GM10847 (cell line): ENCODE results near the gene EIF3J.

Experiments used
- POLR2A ChIP-seq: IDR thresholded peaks from 2 replicates; pipeline ENCODE4 v1.6.1; 2011; ENCODE audit not compliant: insufficient read length; ENCODE audit errors: extremely low read depth

Gene EIF3J

DNA sequence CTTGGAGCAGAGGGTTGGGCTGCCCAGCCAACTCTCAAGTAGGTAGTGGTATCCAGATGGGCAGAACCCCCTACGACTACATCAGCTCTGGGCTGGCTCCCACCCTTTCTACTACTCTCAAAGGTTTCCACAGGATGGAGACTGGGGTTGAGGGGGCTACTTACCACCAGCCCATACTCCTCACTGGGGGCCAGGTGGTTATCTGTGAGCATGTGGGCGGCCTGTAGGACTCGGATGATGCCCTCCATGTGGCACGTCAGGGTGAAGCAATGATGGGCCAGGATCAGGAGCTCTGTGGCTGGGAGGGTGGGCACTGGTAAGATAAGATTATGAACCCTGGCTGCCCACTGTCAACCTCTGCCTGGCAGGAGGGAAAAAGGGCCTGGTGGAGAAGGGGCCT lies 33.4 kb downstream of the EIF3J start:
- no peak for TF ChIP-seq POLR2A

DNA sequence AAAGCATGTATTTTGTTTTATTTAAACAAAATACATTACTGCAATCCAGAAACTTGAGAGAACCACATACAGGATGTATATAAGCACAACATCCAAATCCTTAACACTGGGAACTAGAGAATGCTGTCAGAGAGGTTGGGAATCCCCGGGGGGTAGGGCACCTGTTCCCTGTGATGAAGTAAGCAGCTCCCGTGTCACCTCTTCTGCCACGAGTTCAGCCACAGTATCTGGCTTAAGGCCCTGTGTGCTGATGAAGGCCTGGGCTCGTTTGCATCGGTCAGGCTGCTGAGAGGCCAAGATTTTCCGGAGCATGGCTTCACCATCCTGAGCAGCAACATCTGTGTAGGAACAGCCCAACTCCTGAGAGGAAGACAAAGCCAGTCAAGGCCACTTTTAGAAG lies 36.4 kb downstream of the EIF3J start:
- TF ChIP-seq POLR2A, result no peak

DNA sequence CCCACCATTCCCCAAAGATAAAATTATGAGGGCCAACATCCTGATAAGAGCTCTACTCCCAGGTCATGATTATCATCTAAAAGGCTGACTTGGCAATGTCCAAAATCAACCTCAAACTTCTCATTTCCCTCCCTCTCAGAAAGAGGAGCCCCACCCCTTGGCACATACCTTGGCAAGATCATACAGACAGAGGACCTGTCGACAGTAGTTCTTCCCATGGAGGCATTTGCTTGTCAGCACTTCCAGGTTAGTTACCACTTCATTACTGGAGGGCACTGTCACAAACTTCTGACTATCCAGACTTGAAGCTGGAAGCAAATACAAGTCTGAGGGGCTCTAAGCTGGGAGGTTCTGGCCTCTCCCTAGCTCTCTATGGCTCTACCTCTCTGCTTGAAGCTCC lies 37.8 kb downstream of the EIF3J start:
- TF ChIP-seq POLR2A, result no peak

DNA sequence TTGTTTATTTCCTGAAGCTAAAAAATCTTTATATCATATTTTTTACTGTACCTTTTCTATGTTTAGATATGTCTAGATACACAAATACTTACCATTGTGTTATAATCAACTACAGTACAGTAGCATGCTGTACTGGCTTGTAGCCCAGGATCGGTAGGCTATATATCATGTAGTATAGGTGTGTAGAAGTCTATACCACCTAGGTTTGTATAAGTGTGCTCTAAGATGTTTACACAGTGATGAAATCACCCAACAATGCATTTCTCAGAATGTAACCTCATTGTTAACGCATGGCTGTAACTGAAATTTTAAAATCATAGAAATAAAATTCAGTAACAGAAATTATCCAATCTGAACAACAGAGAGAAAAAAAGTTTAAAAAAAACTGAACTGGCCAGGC lies 43.2 kb downstream of the EIF3J start:
- no peak for TF ChIP-seq POLR2A

DNA sequence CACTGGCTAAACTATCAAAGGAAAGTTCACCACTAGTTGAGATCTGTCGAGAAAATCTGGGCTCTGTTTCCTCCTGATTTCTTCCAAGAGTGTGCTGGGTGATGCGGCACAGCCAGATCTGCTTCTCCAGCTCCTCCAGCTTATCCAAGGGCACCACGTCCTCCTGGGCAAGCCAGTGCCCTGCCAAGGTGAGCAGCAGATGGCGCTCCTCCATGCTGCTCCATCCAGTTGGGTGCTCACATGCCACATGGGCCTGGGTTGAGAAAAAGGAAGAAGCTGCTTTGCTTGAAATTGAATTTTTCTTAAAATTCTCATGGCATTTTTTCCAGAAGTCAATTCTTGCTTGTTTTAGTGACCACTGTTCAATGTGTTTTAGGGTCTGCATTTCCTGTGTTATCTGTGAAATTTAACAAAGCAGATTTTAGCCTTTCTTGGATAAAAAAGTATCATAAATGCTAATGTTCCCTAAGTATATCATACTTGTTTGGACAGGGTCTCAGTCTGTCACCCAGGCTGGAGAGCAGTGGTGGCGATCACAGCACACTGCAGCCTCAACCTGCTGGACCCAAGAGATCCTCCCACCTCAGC lies 47.3 kb downstream of the EIF3J start:
- no peak for TF ChIP-seq POLR2A

DNA sequence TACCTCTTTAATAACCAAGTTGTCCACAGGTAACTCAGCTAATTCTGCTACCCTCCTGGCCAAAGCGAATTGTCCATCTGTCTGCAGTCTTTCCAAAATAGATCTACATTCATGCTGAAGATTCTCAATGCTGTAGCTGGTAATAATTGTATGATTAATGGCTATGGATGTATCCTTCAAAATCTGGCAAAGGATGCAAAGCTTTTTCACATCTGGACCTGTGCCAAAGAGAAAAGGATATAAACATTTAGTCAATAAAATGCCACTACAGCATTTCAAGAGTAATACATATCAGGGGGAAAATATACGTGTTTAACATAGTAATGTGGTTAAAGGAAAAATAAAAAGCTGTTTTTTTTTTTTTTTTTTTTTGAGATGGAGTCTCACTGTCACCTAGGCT lies 48.7 kb downstream of the EIF3J start:
- TF ChIP-seq POLR2A, result no peak

DNA sequence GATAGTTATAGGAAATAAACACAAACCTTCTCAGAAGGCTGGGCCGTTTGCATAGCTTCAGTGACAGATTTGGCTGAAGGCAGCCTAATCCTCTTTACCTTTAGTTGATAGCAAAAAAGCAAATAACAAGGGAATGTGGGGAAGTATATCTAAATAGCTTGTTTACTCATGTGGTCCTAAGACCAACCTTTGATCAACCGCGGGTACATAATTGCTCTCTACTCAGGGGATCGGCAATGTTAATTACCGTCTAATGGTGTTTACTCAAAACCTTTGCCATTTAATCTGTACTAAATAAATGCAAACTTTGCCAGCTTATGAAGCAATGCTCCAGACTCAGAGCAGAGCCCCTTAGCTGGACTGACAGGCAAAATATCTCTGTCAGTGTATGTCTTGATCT lies 51.6 kb downstream of the EIF3J start:
- no peak for TF ChIP-seq POLR2A

DNA sequence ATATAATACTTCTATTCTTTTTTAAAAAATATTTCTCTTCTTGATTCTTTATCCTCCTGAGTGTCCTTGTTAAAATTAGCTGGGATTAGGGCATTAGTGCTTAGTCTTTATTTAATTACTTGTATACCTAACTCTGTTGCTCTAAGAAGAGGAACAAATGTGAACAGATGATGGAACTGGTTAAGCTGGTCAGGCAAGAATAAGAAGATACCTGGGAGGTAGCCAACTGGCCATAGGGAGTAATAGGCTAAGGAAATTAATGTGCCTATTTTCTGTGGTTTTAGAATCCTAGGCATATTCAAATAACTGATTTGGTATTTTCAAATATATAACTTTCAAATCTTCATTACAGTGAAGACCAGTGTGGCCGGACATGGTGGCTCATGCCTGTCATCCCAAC lies 54.4 kb downstream of the EIF3J start:
- TF ChIP-seq POLR2A, result no peak

DNA sequence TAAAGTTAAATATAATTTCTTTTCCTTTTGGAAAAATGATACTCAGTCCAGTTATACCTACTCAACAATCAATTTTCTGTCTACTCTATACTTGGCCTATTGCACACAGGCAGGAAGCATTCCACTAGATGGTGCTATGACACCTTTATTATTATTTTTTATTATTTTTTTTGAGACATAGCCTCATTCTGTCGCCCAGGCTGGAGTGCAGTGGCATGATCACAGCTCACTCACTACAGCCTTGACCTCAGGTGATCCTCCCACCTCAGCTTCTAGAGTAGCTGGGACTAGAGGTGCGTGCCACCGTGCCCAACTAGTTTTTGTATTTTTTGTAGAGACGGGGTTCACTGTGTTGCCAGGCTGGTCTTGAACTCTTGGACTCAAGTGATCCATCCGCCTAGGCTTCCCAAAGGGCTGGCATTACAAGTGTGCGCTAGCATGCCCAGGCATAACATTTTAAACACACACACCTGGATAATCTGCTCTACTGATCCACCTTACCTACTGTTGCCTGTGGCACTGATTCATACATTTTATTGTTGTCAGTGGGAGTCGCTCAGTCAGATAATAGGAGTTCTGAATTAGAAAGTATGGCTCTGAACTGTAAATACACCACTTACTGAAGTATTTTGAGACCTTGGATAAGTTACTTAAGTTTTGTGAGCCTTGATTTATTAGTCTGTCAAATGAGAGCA lies 56.2 kb downstream of the EIF3J start:
- TF ChIP-seq POLR2A, result no peak

DNA sequence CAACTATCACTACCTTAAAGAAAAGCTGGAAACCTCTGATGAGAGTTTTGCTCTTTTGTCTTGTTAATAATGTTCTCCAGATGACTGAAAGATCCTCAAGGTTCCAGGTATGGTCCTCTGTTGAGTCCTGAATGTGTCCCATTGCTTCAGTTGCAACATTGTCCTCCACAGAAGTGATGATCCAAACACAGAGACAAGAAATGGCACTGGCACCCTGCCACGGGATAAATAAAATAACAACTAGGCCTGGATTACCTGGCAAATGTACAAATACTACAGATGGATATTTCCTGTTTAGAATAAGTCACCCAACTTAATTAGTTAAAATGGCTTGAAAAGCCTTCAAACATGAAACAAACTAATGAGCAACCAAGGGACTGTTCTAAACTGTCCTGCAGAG lies 58.3 kb downstream of the EIF3J start:
- no peak for TF ChIP-seq POLR2A

DNA sequence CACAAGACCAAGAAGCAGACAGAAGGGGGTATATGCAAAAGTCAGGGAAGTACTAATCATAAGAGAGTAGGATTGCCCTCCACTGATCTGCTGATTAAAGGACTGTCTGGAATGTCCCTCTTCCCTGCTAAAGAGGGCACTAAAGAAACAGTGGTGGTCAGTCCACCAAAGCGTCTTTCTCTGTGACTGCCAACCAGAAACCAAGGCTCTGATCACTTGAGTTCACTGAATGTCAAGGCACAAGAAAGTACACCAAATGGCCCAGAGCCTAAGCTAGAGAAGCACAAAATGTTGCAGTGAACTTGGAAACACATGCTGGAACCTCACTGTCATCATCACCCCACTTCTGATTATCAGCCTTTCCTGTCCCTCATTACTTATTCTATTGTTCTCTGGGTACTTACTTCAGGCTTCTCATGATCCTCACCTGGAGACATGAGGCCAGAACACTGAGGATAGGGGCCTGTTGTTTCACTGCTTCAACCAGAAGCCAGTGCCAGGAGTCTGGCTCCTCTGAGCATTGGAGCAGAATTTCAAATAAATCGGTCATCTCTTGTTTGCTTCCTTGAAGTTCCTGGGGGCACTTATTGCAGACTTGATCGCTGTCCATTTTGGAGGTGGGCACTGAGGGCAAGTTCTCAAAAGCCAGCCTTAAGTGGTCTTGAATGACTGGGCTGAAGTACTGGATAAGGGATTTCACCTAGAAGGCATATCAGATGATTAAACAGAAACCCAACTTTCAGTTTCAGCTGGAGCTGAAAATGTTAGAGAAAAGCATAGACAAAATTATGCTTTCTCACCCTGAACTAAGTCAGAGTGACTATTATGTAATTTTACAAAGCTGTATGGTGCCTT lies 58.9 kb downstream of the EIF3J start:
- TF ChIP-seq POLR2A, result no peak

DNA sequence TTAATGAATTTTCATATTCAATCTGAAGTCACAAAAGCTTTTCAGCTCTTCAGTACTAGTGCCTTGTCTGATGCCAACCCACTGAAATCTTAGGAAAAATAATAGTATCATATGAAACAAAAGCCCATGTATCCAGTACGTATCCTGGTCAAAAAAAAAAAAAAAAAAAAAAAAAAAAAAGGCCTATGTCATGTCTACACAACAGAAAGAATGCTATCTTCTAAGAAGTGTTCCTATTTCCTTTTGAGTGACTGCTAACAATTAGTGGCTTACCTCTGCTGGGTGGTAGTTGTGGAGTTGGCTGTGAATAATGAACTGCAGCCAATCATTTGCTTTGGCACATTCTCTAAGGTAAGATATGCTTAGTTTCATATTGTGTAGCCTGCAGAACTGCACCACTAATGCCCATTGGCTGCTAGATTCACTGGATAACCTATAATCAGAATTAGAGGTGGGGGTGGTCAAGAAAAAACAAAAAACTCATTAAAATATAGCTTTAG lies 59.6 kb downstream of the EIF3J start:
- no peak for TF ChIP-seq POLR2A

DNA sequence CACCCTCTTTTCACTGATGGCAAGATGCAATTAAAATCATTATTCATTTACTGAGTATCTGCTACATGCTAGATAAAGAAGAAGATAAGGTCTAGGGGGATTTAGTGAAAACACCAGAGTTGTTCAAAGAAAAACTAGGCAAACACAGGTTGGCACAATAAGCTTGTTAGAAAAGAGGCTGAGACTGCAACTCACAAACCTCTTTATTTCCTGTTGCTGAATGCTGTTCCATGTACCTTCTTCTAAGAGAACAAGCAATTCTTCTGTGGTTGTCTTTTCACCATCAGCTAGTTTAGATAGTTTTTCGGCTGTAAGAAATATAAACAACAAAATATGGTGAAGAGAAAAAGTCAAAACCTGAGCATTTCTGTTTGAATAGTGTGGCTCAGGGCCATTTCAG lies 61.1 kb downstream of the EIF3J start:
- TF ChIP-seq POLR2A, result no peak

DNA sequence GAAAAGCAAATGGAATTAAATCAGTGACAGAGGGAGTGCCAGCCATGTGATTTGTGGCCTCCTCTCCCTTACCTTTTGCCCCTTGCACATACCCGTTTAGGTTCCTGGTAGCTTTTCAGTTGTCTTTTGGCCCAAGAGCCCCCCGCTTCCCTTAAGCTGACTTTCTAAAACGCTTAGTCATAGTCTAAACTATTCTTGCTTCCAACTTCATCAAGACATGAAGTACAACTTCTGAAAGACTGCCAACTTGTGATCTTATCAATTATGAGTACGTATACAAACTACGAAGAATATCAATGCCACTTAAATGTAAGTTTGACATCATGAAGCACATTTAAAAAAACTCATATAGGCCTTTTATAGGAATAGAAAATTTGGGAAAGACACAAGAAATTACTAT lies 61.9 kb downstream of the EIF3J start:
- TF ChIP-seq POLR2A, result no peak

DNA sequence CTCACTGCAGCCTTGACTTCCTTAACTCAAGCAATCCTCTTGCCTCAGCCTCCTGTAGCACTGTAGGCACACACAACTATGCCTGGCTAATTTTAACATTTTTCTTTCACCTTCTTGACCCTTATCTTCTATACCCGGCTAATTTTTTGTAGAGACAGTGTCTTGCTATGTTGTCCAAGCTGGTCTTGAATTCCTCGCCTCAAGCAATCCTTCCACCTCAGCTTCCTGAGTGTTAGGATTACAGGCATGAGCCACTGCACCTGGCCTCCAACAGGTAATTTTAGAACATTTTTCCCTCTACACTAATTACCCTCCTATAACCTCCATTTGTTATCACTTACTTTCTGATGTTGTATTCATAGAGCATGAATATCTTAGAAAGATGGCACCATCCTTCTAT lies 66.2 kb downstream of the EIF3J start:
- TF ChIP-seq POLR2A, result no peak

DNA sequence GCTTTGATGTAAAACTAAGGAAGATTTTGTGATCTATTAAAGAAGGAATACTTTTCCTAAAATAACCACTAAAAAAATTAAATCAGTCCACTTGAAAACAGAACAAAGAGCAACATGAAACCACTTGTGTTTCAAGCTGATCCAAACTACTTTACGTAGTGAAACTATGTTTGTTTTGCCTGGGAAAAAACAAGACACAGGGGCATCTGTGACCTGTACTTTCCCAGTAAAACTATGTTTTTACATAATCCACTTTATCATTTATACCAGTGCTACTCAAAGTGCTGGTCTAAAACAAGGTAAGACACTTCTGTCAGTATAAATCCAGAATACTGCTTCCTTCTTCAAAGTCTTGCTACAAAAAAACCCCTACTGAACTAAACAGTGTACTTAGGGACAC lies 69.8 kb downstream of the EIF3J start:
- no peak for TF ChIP-seq POLR2A
